ENCODE data around the gene ZNF614. TPM values are rescaled to one million over a fixed set of nuclear protein-coding genes. Genes with fewer than 3 reads are reported as not detected.

Gene ZNF614
- total and polyA plus RNA-seq, 2 of the 13 experiments (the other 11 are each of a cell fraction or from before 2014, with no cell fraction given), result 13.0 to 22.8 TPM

DNA sequence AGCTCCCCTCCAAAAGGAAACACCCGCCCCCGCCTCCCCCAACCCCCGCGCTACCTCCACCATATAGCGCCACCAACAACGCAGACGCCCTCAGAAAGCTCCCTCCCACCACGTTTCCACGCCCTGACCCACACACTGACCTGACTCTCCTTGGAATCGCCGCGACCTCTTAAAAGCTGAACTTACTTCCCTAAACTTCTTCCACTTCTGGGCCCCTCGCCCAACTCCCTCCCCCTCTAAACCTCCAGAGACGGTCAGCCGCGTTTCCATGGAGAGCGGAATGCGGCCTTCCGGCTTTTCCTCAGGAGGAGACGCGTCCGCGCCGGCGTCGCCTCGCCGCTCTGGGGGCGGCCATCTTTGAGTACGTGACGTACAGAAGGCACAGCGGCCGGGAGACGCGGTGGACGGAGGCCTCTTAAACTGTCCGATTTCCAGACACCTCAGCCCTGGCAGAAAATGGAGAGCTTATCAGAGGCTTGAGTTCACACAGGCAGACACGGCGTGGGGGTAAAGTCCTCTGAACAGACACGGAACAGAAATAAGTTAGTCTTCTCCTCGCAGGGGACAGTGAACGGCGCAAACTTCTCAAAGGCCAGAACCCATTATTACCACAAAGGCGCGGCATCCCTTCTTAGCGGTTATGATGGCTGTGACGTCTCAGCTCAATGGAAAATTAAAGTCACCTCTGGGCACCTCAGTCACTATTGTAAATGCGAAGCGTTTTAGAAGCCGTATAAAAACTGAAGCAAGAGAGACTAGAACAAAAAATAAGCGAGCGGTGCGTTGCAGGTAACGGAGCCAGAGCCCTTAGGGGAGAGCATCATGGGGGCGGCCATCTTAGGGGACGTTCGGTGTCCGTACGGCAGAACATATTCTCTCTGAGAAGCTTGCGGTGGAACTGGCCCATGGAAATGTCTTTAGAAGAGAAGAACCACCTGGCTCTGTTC, 20.6 kb upstream of the ZNF614 start, which contains the start of gene ZNF432 (continued):
- peak; percentile 29; the same call in 1 of the 2 replicates for TF ChIP-seq FOXA3 (CRISPR knock-in tag; IDR thresholded peaks at IDR 0.05)
- TF ChIP-seq SP1 (IDR thresholded peaks at IDR 0.05), result no peak
- no peak; the same call in 1 of the 2 replicates for TF ChIP-seq SP1 (CRISPR knock-in tag; IDR thresholded peaks at IDR 0.05)
- TF ChIP-seq, protein P1, sequence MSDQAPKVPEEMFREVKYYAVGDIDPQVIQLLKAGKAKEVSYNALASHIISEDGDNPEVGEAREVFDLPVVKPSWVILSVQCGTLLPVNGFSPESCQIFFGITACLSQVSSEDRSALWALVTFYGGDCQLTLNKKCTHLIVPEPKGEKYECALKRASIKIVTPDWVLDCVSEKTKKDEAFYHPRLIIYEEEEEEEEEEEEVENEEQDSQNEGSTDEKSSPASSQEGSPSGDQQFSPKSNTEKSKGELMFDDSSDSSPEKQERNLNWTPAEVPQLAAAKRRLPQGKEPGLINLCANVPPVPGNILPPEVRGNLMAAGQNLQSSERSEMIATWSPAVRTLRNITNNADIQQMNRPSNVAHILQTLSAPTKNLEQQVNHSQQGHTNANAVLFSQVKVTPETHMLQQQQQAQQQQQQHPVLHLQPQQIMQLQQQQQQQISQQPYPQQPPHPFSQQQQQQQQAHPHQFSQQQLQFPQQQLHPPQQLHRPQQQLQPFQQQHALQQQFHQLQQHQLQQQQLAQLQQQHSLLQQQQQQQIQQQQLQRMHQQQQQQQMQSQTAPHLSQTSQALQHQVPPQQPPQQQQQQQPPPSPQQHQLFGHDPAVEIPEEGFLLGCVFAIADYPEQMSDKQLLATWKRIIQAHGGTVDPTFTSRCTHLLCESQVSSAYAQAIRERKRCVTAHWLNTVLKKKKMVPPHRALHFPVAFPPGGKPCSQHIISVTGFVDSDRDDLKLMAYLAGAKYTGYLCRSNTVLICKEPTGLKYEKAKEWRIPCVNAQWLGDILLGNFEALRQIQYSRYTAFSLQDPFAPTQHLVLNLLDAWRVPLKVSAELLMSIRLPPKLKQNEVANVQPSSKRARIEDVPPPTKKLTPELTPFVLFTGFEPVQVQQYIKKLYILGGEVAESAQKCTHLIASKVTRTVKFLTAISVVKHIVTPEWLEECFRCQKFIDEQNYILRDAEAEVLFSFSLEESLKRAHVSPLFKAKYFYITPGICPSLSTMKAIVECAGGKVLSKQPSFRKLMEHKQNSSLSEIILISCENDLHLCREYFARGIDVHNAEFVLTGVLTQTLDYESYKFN (CRISPR knock-in tag; conservative IDR thresholded peaks at IDR 0.05), result 0 out of 2 replicates have a peak, but pooled peaks have one; percentile 32
- TF ChIP-seq STAT5B (CRISPR knock-in tag; IDR thresholded peaks at IDR 0.05), result 0 out of 2 replicates have a peak, but pooled peaks have one; percentile 6
- TF ChIP-seq, protein P2, sequence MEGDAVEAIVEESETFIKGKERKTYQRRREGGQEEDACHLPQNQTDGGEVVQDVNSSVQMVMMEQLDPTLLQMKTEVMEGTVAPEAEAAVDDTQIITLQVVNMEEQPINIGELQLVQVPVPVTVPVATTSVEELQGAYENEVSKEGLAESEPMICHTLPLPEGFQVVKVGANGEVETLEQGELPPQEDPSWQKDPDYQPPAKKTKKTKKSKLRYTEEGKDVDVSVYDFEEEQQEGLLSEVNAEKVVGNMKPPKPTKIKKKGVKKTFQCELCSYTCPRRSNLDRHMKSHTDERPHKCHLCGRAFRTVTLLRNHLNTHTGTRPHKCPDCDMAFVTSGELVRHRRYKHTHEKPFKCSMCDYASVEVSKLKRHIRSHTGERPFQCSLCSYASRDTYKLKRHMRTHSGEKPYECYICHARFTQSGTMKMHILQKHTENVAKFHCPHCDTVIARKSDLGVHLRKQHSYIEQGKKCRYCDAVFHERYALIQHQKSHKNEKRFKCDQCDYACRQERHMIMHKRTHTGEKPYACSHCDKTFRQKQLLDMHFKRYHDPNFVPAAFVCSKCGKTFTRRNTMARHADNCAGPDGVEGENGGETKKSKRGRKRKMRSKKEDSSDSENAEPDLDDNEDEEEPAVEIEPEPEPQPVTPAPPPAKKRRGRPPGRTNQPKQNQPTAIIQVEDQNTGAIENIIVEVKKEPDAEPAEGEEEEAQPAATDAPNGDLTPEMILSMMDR (CRISPR knock-in tag; IDR thresholded peaks at IDR 0.05), result peak; percentile 27; the same call in 1 of the 2 replicates
- TF ChIP-seq, protein P3, sequence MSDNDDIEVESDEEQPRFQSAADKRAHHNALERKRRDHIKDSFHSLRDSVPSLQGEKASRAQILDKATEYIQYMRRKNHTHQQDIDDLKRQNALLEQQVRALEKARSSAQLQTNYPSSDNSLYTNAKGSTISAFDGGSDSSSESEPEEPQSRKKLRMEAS (IDR thresholded peaks at IDR 0.05), result peak; percentile 57
- no peak for TF ChIP-seq HNF4G (IDR thresholded peaks at IDR 0.05; ENCODE audit: borderline replicate concordance, low read depth, low read length)
- peak; percentile 50; the same call in 1 of the 2 replicates for TF ChIP-seq HNF4G (CRISPR knock-in tag; IDR thresholded peaks at IDR 0.05; ENCODE audit: borderline replicate concordance, low read depth)
- no peak for TF ChIP-seq RCOR2 (CRISPR knock-in tag; IDR thresholded peaks at IDR 0.05)
- TF ChIP-seq ASH2L (IDR thresholded peaks at IDR 0.05; ENCODE audit: insufficient read length, low read depth, low read length), result peak; percentile 88
- TF ChIP-seq POGZ (CRISPR knock-in tag; IDR thresholded peaks at IDR 0.05), result peak; percentile 56; the same call in 1 of the 2 replicates
- peak; percentile 92 for TF ChIP-seq SAP130 (CRISPR knock-in tag; IDR thresholded peaks at IDR 0.05; ENCODE audit: low read depth)
- TF ChIP-seq RBFOX2 (IDR thresholded peaks at IDR 0.05; ENCODE audit: low read depth, low read length), result peak; percentile 79
- peak; percentile 62 for TF ChIP-seq ELF4 (CRISPR knock-in tag; IDR thresholded peaks at IDR 0.05; ENCODE audit: borderline replicate concordance)
- TF ChIP-seq PHF21A (CRISPR knock-in tag; IDR thresholded peaks at IDR 0.05), result peak; percentile 42; the same call in 1 of the 2 replicates
- TF ChIP-seq GZF1 (CRISPR knock-in tag; IDR thresholded peaks at IDR 0.05), result no peak
- TF ChIP-seq, protein P4, sequence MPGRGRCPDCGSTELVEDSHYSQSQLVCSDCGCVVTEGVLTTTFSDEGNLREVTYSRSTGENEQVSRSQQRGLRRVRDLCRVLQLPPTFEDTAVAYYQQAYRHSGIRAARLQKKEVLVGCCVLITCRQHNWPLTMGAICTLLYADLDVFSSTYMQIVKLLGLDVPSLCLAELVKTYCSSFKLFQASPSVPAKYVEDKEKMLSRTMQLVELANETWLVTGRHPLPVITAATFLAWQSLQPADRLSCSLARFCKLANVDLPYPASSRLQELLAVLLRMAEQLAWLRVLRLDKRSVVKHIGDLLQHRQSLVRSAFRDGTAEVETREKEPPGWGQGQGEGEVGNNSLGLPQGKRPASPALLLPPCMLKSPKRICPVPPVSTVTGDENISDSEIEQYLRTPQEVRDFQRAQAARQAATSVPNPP (CRISPR knock-in tag; IDR thresholded peaks at IDR 0.05), result no peak
- TF ChIP-seq, protein P5, sequence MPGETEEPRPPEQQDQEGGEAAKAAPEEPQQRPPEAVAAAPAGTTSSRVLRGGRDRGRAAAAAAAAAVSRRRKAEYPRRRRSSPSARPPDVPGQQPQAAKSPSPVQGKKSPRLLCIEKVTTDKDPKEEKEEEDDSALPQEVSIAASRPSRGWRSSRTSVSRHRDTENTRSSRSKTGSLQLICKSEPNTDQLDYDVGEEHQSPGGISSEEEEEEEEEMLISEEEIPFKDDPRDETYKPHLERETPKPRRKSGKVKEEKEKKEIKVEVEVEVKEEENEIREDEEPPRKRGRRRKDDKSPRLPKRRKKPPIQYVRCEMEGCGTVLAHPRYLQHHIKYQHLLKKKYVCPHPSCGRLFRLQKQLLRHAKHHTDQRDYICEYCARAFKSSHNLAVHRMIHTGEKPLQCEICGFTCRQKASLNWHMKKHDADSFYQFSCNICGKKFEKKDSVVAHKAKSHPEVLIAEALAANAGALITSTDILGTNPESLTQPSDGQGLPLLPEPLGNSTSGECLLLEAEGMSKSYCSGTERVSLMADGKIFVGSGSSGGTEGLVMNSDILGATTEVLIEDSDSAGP (CRISPR knock-in tag; IDR thresholded peaks at IDR 0.05; ENCODE audit: borderline replicate concordance), result peak; percentile 58; the same call in 1 of the 2 replicates
- peak; percentile 73; the same call in 1 of the 2 replicates for TF ChIP-seq ZNF724P (CRISPR knock-in tag; IDR thresholded peaks at IDR 0.05; ENCODE audit: borderline replicate concordance)

Measured in HepG2 (cell line).